Left renal pelvis (tissue), 4 donors: ENCODE data around the gene SLC38A1. TPM values are rescaled to one million over a fixed set of nuclear protein-coding genes. Genes with fewer than 3 reads are reported as not detected.
"Not testable (repeated sequence)": the region's sequence is repeated elsewhere in the genome, so short reads cannot be mapped to it uniquely, and the experiment has no call there.

Experiments used
- DNase-seq, 4 donors: peaks; one replicate each; pipeline ENCODE4 v3.0.0-alpha.2; 2013; ENCODE audit warnings: low read depth in 4 of 4, low spot score in 3 of 4
- polyA plus RNA-seq, 4 donors: library from polyadenylated mRNA; unstranded; fragments of 120-200 nt; gene quantifications; one replicate each; pipeline ENCODE4 v1.2.1, GENCODE V29; 2013; ENCODE audit not compliant: insufficient read length in 4 of 4

The SLC38A1 gene
- polyA plus RNA-seq, 4 donors: 12.6 to 71.0 (median 66.8) TPM

- no peak for DNase-seq
Observed at GRCh38 chr12:46177025-46177424, 91.8 kb downstream of the SLC38A1 start.

- DNase-seq: no peak
Observed at GRCh38 chr12:46174919-46175318, 93.9 kb downstream of the SLC38A1 start.

GRCh38 chr12:46174061-46174662 lies 94.7 kb downstream of the SLC38A1 start:
- DNase-seq: no peak

GRCh38 chr12:46168426-46168825 lies 100.4 kb downstream of the SLC38A1 start:
- DNase-seq: no peak

- no peak for DNase-seq
Observed at GRCh38 chr12:46167412-46167811, 101.4 kb downstream of the SLC38A1 start.

- DNase-seq: no peak
Observed at GRCh38 chr12:46165191-46165590, 103.7 kb downstream of the SLC38A1 start.

- DNase-seq: no peak
Observed at GRCh38 chr12:46164186-46164761, 104.6 kb downstream of the SLC38A1 start.

GRCh38 chr12:46162549-46163076 lies 106.2 kb downstream of the SLC38A1 start:
- not testable (repeated sequence) for DNase-seq

- DNase-seq: no peak
Observed at GRCh38 chr12:46160981-46161690, 107.7 kb downstream of the SLC38A1 start.

GRCh38 chr12:46160101-46160980 lies 108.5 kb downstream of the SLC38A1 start:
- DNase-seq: peak; percentile 59 to 73 (median 65)

GRCh38 chr12:46159309-46159901 lies 109.4 kb downstream of the SLC38A1 start:
- no peak for DNase-seq

GRCh38 chr12:46158501-46158900 lies 110.3 kb downstream of the SLC38A1 start:
- no peak for DNase-seq

- DNase-seq: no peak
Observed at GRCh38 chr12:46154221-46154985, 114.4 kb downstream of the SLC38A1 start.

- DNase-seq: no peak
Observed at GRCh38 chr12:46153268-46153872, 115.5 kb downstream of the SLC38A1 start.

- no peak for DNase-seq
Observed at GRCh38 chr12:46152456-46152855, 116.4 kb downstream of the SLC38A1 start.

- DNase-seq: no peak
Observed at GRCh38 chr12:46150735-46151134, 118.1 kb downstream of the SLC38A1 start.

GRCh38 chr12:46149905-46150304 lies 118.9 kb downstream of the SLC38A1 start:
- DNase-seq: no peak

- DNase-seq: no peak
Observed at GRCh38 chr12:46149079-46149464, 119.8 kb downstream of the SLC38A1 start.
